HG03457 (cell line): Measurements from ENCODE around the gene CLIC2.
"Not testable (repeated sequence)": the region's sequence is repeated elsewhere in the genome, so short reads cannot be mapped to it uniquely, and the experiment has no call there.

Experiments
- ATAC-seq: cut with Tn5 transposase; IDR thresholded peaks from one replicate; pipeline ENCODE4 v1.9.1; 2021; ENCODE audit warnings: moderate number of reproducible peaks; ENCODE audit not compliant: unreplicated experiment

The CLIC2 gene

GRCh38 chrX:155334486-155335336, at the start of gene CLIC2:
CLIC2 (minus strand) TSS chrX:155334614; CDS start chrX:155334427, 187 bp downstream.
- no peak for ATAC-seq

DNA sequence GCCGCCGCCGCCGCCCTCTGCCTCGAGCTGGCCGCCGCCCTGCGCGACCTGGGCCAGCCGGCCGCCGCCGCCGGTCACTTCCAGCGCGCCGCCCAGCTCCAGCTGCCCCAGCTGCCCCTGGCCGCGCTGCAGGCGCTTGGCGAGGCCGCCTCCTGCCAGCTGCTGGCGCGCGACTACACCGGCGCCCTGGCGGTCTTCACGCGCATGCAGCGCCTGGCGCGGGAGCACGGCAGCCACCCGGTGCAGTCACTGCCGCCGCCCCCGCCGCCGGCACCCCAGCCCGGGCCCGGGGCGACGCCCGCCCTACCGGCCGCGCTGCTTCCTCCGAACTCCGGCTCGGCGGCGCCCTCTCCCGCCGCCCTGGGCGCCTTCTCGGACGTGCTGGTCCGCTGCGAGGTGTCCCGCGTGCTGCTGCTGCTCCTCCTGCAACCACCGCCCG, 48.1 kb upstream of the CLIC2 start:
- peak; percentile 30 for ATAC-seq

DNA sequence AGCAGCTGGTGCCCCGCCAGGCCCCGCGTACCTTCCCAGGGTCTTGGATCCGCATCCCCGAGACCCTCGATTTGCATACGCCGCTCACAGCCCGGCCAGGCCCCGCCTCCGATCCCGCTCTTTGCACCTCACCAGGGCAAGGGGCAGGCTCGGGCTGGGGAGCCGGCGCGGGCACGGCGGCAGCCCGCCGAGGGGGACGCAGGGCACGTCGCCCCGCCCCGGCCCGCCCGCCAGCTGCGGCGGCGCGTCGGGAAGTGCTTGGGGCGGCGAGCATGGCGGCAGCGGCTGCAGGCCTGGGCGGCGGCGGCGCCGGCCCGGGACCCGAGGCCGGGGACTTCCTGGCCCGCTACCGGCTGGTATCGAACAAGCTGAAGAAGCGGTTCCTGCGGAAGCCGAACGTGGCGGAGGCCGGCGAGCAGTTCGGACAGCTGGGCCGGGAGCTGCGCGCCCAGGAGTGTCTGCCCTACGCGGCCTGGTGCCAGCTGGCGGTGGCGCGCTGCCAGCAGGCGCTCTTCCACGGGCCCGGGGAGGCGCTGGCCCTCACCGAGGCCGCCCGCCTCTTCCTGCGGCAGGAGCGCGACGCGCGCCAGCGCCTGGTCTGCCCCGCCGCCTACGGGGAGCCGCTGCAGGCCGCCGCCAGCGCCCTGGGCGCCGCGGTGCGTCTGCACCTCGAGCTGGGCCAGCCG, 47.6 kb upstream of the CLIC2 start, which contains the start of gene F8A2:
TSS of gene F8A2 (plus strand) at position 253 of the 686 bp plus-strand sequence. CDS start at position 273, 20 bp downstream.
- peak; percentile 81 for ATAC-seq

DNA sequence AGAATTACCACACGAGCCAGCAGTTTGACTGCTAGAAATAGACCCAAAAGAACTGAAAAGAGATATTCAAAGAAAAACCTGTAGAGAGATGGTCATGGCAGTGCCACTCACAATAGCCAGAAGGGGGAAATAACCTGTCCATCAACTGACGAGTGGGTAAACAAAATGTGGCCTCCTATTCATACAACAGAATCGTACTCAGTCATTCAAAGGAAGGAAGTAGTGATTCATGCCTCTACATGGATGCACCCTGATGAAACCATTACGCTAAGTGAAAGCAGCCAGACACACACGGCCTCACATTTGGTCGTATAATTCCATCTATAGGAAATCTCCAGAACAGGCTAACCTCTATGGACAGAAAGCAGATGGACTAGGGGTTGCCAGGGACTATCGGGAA, 45.4 kb upstream of the CLIC2 start:
- ATAC-seq = not testable (repeated sequence)

DNA sequence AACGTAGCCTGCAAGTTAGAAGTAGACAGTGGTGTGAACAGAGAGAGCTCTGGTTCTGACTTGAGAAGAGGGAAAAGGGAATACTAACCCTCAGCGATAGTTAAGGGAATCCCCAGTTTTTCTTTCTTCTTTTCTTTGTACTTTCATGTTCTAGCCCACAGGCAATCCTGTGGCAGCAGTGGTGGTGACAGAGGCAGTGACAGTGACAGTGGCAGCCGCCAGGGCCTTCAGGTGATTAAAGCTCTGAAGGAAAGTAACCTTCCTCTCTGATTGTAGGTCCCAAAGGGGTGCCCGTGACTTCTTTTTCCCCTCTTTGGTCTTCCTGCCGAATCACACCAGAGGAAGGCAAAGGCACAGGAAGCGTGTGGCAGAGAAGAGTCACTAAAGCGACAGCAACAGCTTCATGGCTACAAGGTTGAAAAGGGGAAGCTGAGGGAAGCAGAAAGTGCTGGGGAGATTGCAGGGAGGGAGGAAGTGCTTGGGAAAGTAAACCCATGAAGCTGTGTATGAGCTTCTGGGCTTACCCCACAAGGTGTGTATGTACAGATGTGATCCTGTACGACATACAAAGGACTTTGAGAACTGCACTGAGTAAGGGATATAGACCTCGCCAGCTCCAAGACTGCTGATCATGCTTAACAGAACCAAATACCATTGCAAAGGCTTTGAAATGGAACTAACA, 39.5 kb upstream of the CLIC2 start:
- not testable (repeated sequence) for ATAC-seq

GRCh38 chrX:155363712-155364111, 29.3 kb upstream of the CLIC2 start:
- not testable (repeated sequence) for ATAC-seq

DNA sequence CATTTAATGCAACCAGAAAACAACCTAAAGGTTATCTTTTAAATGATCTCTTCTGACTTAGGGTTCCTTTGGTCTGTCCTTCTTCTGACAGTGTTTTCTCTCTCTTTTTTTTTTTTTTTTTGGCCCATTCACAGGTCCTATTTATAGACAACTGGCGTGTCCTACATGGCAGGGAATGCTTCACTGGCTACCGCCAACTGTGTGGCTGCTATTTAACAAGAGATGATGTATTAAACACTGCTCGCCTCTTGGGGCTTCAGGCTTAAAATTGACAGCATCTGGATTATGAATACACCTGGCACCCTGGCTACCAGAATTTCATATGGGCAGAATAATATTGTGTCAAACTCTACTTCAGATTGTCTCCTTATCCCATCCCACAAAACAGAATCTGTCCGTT, 15.0 kb upstream of the CLIC2 start:
- not testable (repeated sequence) for ATAC-seq

GRCh38 chrX:155345689-155346088, 11.3 kb upstream of the CLIC2 start:
- not testable (repeated sequence) for ATAC-seq

- ATAC-seq = not testable (repeated sequence)
Observed at GRCh38 chrX:155335337-155335712, 911 bp upstream of the CLIC2 start.

DNA sequence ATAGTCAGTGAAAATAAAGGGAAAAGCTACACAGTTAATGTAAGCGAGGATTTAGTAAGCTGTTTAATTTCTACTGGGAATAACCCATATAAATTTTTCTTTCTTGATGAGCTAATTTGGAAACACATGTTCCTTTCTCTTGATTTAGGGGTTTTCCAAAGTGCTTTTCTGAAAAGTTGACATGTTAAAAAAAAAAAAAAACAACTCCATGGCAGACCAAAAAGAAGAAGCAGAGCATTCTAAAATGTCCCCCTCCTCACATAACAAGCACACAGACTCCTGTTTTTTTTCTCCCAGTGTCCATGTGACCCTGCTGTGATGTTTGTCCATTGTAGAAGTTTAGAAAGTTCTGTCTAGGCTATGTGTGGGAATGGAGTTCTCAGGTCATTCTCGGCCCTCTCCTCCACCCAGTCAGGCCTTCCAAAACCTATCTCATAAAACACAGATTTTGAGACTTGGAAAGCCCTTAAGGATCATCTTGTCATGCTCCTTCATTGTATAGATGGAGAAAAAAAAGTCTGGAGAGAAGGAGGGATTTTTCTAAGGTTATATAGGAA, 792 bp downstream of the CLIC2 start:
- ATAC-seq = no peak

- no peak for ATAC-seq
Observed at GRCh38 chrX:155330992-155331391, 3.4 kb downstream of the CLIC2 start.

DNA sequence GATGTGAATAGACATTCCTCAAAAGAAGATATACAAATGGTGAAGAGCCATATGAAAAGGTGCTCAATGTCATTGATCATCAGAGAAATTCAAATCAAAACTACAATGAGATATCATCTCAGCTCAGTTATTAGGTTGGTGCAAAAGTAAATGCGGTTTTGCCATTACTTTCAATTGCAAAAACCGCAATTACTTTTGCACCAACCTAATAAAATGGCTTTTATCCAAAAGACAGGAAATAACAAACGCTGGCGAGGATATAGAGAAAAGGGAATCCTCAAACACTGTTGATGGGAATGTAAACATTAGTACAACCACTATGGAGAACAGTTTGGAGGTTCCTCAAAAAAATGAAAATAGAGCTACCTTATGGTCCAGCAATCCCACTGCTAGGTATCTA, 5.1 kb downstream of the CLIC2 start:
- no peak for ATAC-seq

DNA sequence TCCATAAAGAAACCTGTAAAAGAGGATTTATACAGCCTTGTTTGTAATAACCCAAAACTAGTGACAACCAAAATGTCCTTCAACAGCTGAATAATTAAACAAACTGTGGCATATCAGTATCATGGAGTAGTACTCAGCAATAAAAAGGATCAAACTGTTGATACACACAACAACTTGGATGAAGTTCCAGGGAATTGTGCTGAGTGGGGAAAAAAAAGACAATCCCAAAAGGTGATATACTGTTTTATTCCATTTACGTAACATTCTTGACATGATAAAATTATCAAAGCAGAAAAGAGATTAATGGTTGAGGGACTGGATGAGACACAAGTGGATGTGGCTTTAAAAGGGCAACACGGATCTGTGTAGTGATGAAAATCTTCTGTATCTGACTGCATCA, 7.8 kb downstream of the CLIC2 start:
- no peak for ATAC-seq

GRCh38 chrX:155314260-155314659, 20.2 kb downstream of the CLIC2 start:
- no peak for ATAC-seq

GRCh38 chrX:155313766-155314165, 20.6 kb downstream of the CLIC2 start:
- no peak for ATAC-seq

GRCh38 chrX:155293771-155294170, 40.6 kb downstream of the CLIC2 start:
- no peak for ATAC-seq

DNA sequence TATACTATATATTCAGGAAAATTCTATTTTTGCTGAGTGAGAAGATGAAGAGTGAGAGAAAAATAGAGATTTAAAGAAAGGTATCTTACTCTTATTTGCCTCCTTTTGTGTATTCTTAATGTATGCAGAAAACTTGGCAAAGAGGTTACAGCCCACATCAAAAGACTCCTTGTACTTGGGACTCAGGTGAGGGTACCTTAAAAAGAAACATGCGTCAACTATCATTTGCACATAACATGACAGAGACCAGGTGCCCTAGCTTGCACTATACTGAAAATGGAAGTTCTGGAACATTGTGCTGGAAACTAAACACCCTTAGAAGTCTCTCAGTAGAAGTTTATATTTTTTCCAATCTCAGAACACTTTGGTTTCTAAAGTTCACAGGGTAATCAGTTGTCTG, 54.5 kb downstream of the CLIC2 start:
- no peak for ATAC-seq

- ATAC-seq = no peak
Observed at GRCh38 chrX:155270969-155271368, 63.4 kb downstream of the CLIC2 start.

- not testable (repeated sequence) for ATAC-seq
Observed at GRCh38 chrX:155267995-155268394, 66.4 kb downstream of the CLIC2 start.

DNA sequence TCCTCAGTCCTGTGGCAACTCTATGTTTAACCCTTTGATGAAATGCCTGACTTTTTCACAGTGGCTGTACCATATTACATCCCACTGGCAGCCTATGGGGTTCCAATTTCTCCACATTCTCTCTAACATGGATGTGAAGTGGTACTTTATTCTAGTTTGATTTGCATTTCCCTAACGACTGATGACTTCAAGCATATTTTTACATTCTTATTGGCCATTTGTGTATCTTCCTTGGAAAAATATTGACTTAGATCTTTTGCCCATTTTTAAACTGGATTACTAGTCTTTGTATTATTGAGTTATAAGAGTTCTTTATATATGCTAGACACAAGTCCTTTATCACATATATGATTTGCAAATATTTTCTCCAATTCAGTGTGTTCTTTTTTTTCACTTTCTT, 68.0 kb downstream of the CLIC2 start:
- no peak for ATAC-seq
